Mucosa of descending colon (tissue), 3 donors: ENCODE results near the gene MAEL. TPM values are rescaled to one million over a fixed set of nuclear protein-coding genes. Genes with fewer than 3 reads are reported as not detected.
"Not testable (repeated sequence)": the region's sequence is repeated elsewhere in the genome, so short reads cannot be mapped to it uniquely, and the experiment has no call there.

ENCODE experiments used
- ATAC-seq: fragments of 200-7000 bp; cut with Tn5 transposase; one replicate; pipeline ENCODE4 v1.9.1; 2020; ENCODE audit warnings: mild to moderate bottlenecking, moderate library complexity
- DNase-seq, 3 donors: peaks; one replicate each; pipeline ENCODE4 v3.0.0-alpha.2; 2020
- H3K36me3 ChIP-seq: fragments of 200-600 bp; one replicate; pipeline ENCODE4 v1.8.0; 2021; ENCODE audit warnings: low read depth, mild to moderate bottlenecking
- H3K4me1 ChIP-seq: fragments of 200-600 bp; one replicate; pipeline ENCODE4 v1.8.0; 2021; ENCODE audit warnings: low read depth, mild to moderate bottlenecking
- H3K4me3 ChIP-seq: fragments of 200-600 bp; one replicate; pipeline ENCODE4 v1.8.0; 2021; ENCODE audit warnings: mild to moderate bottlenecking
- H3K9me3 ChIP-seq: fragments of 200-600 bp; one replicate; pipeline ENCODE4 v1.8.0; 2021; ENCODE audit warnings: mild to moderate bottlenecking
- intact Hi-C, 2 donors: fragments of 100-400 bp; cut with DNase I in 1 of 2; cut with micrococcal nuclease in 1 of 2; formaldehyde crosslinking; loops; one replicate each; pipeline versions ENCODE4 v1.11.0 to v1.11.1; 2022; cut with DNase I, micrococcal nuclease
- total RNA-seq, 3 donors: library from RNA; stranded (reverse); fragmentation: NEBNext Ultra II Directional in 2 of 3; extraction: Animal tissue kit (Norgen Biotek cat#: 25700) in 2 of 3; gene quantifications; one replicate each; pipeline versions ENCODE4 v1.2.1 to v1.2.4, GENCODE V29; 2021 to 2023
- TF ChIP-seq, protein P1 (sequence below): fragments of 200-600 bp; IDR thresholded peaks from one replicate; pipeline ENCODE4 v1.8.0; 2022; ENCODE audit warnings: antibody characterized with exemption, mild to moderate bottlenecking
- donor health status: DM: no; HTN: no; CAD: no; lungs with moderate emphysema.
- donor health status: DM: no; HTN: no; CAD: no.
- donor health status: DM: no; HTN: yes; CAD: no.

Gene MAEL
- total RNA-seq, 3 donors from 2014 or later: 0.92 TPM; not detected in 2

DNA sequence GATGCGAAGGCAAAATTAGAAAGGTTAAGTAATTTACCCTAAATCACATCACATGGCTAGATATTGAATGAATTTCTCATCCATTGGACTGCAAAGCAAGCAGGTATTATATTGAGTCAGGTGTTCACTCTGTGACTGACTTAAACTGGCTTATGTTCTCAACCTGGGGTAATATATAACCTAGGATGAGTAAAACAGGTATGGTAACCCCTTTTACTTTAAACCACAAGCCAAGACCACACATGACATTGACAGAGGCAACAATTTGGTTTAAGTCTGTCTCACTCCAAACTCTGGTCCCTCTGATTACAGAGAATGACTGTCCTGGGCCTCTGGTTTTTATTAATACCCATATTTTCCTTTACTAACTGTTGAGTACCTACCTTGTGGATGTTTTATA, 33.3 kb downstream of the MAEL start:
- intact Hi-C loops: no loop called here
- Histone ChIP-seq H3K9me3 (no peaks in the 10 kb centered on the region), H3K4me3 (no peak overlapping the region), H3K4me1 (no peaks in the 10 kb centered on the region), H3K36me3 (no peaks in the 10 kb centered on the region)
- ATAC-seq: no peak
- DNase-seq: no peak
- TF ChIP-seq, protein P1, sequence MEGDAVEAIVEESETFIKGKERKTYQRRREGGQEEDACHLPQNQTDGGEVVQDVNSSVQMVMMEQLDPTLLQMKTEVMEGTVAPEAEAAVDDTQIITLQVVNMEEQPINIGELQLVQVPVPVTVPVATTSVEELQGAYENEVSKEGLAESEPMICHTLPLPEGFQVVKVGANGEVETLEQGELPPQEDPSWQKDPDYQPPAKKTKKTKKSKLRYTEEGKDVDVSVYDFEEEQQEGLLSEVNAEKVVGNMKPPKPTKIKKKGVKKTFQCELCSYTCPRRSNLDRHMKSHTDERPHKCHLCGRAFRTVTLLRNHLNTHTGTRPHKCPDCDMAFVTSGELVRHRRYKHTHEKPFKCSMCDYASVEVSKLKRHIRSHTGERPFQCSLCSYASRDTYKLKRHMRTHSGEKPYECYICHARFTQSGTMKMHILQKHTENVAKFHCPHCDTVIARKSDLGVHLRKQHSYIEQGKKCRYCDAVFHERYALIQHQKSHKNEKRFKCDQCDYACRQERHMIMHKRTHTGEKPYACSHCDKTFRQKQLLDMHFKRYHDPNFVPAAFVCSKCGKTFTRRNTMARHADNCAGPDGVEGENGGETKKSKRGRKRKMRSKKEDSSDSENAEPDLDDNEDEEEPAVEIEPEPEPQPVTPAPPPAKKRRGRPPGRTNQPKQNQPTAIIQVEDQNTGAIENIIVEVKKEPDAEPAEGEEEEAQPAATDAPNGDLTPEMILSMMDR: no peak

DNA sequence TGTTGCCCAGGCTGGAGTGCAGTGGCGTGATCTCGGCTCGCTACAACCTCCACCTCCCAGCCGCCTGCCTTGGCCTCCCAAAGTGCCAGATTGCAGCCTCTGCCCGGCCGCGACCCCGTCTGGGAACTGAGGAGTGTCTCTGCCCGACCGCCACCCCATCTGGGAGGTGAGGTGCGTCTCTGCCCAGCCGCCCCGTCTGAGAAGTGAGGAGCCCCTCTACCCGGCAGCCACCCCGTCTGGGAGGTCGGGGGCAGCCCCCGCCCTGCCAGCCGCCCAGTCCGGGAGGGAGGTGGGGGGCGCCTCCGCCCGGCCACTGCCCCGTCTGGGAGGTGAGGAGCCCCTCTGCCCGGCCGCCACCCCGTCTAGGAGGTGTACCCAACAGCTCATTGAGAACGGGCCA, 40.5 kb downstream of the MAEL start:
- H3K4me3 ChIP-seq, H3K9me3 ChIP-seq, H3K36me3 ChIP-seq, DNase-seq, intact Hi-C loops, H3K4me1 ChIP-seq, ATAC-seq: not testable (repeated sequence)

DNA sequence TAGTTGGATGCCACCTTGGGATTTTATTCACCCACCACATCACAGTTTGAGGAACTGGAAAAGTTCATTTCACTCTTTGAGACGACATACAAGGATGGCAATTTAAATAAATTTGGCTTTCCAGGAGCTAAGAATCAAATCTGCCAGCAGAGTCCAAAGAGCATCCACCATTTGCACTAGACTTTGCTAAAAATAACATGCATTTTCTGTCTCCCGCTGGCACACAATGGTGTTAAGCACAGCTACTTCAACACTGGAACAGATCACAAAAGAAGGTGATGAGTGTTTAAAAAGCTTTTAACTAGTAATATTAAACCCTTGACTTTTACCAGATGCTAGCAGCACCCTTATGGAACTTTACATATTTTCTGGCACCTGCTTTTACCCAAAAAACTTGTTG, 44.6 kb downstream of the MAEL start:
- H3K4me1 ChIP-seq: no peaks in the 10 kb centered on the region
- DNase-seq (no peak), ATAC-seq (no peak)
- intact Hi-C loops: no loop called here
- H3K36me3 ChIP-seq: no peaks in the 10 kb centered on the region
- TF ChIP-seq, protein P1: no peak
- no peaks in the 10 kb centered on the region for H3K9me3 ChIP-seq
- H3K4me3 ChIP-seq: no peak overlapping the region

DNA sequence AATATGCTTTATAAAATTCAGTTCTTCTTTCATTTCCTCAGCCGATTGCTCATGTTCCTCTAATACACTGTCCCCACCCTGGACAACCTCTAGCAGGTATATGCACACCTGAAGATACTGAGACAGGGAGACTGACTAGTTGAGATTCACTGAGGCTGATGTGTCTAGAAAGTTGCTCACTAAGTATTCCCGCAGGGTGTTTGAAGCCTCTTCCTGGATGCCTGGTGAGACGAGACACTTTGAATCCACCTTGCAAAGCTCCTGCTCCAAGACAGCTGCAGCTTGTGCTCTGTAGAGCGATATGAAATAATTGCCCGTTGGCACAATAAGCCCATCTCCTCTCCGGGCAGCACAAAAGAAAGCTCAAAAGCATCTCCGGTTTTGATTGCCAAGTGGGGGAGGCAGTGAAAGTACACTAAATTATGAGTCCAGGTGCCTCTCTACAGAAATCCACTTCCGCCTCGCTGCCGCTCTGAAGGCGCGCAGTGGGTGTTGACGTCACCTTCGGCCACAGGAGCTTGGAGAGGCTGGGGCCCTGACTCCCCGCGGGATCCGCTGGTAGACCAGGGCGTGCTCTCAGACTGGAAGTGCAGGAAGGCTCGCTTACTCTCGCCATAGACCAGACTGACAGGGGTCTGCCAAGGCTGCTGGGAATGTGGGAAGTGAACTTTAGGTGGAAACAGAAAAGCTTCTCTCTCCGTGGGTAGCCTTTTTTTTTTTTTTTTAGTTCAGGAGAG, 54.8 kb downstream of the MAEL start:
- Histone ChIP-seq H3K36me3 (no peaks in the 10 kb centered on the region), H3K9me3 (no peaks in the 10 kb centered on the region), H3K4me3 (no peak overlapping the region), H3K4me1 (peaks cover 15% of the 10 kb centered on the region)
- intact Hi-C loops: no loop called here
- TF ChIP-seq, protein P1: no peak
- ATAC-seq (peak; percentile 98), DNase-seq (peak; percentile 86 to 90 (median 88))

DNA sequence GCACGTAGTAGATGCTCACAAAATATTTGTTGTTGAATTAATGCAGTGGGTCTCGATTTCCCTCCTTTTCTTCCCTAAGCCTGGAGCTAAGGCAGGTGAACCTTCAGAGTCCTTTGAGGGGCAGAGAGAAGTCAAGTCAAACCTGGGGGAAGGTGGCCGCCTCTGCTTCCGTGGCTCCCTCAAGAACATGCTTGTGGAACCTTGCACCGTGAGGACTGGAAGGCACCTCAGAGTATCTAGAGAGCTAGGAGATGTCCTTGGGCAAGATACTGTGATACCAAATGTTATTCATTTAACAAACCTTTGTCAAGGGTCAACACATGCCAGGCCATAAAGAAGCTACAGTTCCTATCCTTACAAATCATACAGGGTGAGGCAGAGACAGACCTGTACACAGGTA, 62.8 kb downstream of the MAEL start:
- Histone ChIP-seq H3K9me3 (no peaks in the 10 kb centered on the region), H3K4me1 (no peaks in the 10 kb centered on the region), H3K4me3 (no peak overlapping the region), H3K36me3 (no peaks in the 10 kb centered on the region)
- TF ChIP-seq, protein P1: no peak
- DNase-seq (no peak), ATAC-seq (no peak)
- intact Hi-C loops: no loop called here

DNA sequence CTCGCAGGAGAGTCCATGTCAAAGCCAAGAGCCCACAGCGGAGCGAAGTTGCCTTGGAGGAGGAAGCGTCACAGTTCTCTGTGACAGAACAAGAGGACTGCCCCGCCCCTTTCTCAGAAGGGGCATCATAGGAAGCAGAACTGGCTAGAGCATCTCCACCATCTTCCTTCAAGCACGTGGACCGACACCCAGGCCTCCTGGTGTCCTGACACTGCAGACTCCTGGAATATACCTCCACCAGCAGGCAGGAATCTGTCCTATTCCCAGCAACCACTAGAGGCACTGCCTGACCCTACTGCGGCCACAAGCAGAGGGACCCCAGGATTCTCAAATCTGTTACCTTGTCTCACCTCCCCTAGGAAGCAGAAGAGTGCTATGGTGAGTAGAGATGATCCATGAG, 63.3 kb downstream of the MAEL start:
- ATAC-seq: peak; percentile 31
- H3K9me3 ChIP-seq: no peaks in the 10 kb centered on the region
- TF ChIP-seq, protein P1: no peak
- no peak overlapping the region for H3K4me3 ChIP-seq
- H3K4me1 ChIP-seq: no peaks in the 10 kb centered on the region
- DNase-seq: no peak
- intact Hi-C loops: no loop called here
- H3K36me3 ChIP-seq: no peaks in the 10 kb centered on the region
